ENCODE data around the gene POLR3A. TPM values are rescaled to one million over a fixed set of nuclear protein-coding genes. Genes with fewer than 3 reads are reported as not detected.

The POLR3A gene
- total RNA-seq, 4 donors from 2014 or later, result 10.0 to 19.4 (median 14.6) TPM

GRCh38 chr10:78019264-78019663 is 10.1 kb downstream of the POLR3A start:
- H3K9me3 ChIP-seq, result no peaks in the 10 kb centered on the region
- DNase-seq, result no peak
- H3K27me3 ChIP-seq, result no peaks in the 10 kb centered on the region
- H3K27ac ChIP-seq, result no peak overlapping the region
- no peaks in the 10 kb centered on the region for H3K4me1 ChIP-seq
- no peak for TF ChIP-seq POLR2A (IDR thresholded peaks at IDR 0.05)
- TF ChIP-seq, protein P1, sequence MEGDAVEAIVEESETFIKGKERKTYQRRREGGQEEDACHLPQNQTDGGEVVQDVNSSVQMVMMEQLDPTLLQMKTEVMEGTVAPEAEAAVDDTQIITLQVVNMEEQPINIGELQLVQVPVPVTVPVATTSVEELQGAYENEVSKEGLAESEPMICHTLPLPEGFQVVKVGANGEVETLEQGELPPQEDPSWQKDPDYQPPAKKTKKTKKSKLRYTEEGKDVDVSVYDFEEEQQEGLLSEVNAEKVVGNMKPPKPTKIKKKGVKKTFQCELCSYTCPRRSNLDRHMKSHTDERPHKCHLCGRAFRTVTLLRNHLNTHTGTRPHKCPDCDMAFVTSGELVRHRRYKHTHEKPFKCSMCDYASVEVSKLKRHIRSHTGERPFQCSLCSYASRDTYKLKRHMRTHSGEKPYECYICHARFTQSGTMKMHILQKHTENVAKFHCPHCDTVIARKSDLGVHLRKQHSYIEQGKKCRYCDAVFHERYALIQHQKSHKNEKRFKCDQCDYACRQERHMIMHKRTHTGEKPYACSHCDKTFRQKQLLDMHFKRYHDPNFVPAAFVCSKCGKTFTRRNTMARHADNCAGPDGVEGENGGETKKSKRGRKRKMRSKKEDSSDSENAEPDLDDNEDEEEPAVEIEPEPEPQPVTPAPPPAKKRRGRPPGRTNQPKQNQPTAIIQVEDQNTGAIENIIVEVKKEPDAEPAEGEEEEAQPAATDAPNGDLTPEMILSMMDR (IDR thresholded peaks at IDR 0.05), result no peak
- H3K4me3 ChIP-seq, result no peak overlapping the region
- H3K36me3 ChIP-seq, result no peaks in the 10 kb centered on the region
- intact Hi-C loops (cut with DNase I; ENCODE audit: low total_unique reads), result no loop called here

DNA sequence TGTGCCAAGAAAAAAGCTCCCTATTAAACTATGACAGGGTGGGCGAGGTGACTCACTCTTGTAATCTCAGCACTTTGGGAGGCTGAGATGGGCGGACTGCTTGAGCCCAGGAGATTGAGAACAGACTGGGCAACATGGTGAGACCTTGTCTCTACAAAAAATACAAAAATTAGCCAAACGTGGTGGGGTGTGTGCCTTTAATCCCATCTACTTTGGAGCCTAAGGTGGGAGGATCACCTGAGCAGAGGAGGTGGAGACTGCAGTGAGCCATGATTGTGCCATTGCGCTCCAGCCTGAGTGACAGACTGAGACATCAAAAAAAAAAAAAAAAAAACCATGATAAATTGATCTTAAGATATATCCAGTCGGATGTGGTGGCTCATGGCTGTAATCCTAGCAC is 11.5 kb downstream of the POLR3A start:
- intact Hi-C loops (cut with DNase I; ENCODE audit: low total_unique reads), result no loop called here
- no peaks in the 10 kb centered on the region for H3K36me3 ChIP-seq
- no peak for DNase-seq

DNA sequence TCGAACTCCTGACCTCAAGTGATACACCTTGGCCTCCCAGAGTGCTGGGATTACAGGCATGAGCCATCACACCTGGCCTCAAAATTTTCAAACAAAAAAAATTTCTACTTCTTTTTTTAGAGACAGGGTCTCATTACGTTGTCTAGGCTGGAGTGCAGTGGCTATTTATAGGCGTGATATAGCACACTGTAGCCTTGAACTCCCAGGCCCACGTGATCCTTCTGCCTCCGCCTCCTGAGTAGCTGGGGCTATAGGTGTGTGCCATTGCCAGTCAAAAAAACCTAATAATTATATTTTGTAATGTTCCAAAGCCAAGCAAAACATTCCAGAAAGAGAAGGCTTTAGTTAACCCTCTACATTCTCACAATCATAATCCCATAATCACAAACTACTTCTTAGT is 13.8 kb downstream of the POLR3A start:
- H3K27ac ChIP-seq, result no peak overlapping the region
- no peaks in the 10 kb centered on the region for H3K36me3 ChIP-seq
- no peak overlapping the region for H3K4me3 ChIP-seq
- no peak for DNase-seq
- no peaks in the 10 kb centered on the region for H3K9me3 ChIP-seq
- TF ChIP-seq, protein P1 (IDR thresholded peaks at IDR 0.05), result no peak
- TF ChIP-seq POLR2A (IDR thresholded peaks at IDR 0.05), result no peak
- intact Hi-C loops (cut with DNase I; ENCODE audit: low total_unique reads), result no loop called here
- no peaks in the 10 kb centered on the region for H3K4me1 ChIP-seq
- no peaks in the 10 kb centered on the region for H3K27me3 ChIP-seq

More for the DNA sequence above, 11.5 kb downstream of the POLR3A start:
- no peak overlapping the region for H3K4me3 ChIP-seq
- no peaks in the 10 kb centered on the region for H3K4me1 ChIP-seq
- TF ChIP-seq, protein P1 (IDR thresholded peaks at IDR 0.05), result no peak
- TF ChIP-seq POLR2A (IDR thresholded peaks at IDR 0.05), result no peak
- H3K27ac ChIP-seq, result no peak overlapping the region
- no peaks in the 10 kb centered on the region for H3K9me3 ChIP-seq
- H3K27me3 ChIP-seq, result no peaks in the 10 kb centered on the region

GRCh38 chr10:78013564-78013963 is 15.8 kb downstream of the POLR3A start:
- Histone ChIP-seq H3K4me3 (no peak overlapping the region), H3K9me3 (no peaks in the 10 kb centered on the region), H3K4me1 (no peaks in the 10 kb centered on the region), H3K36me3 (no peaks in the 10 kb centered on the region), H3K27ac (no peak overlapping the region), H3K27me3 (no peaks in the 10 kb centered on the region)
- TF ChIP-seq, protein P1 (IDR thresholded peaks at IDR 0.05), result no peak
- TF ChIP-seq POLR2A (IDR thresholded peaks at IDR 0.05), result no peak
- intact Hi-C loops (cut with DNase I; ENCODE audit: low total_unique reads), result no loop called here
- DNase-seq, result no peak

- no peak for TF ChIP-seq POLR2A (IDR thresholded peaks at IDR 0.05)
- TF ChIP-seq, protein P1 (IDR thresholded peaks at IDR 0.05), result no peak
- intact Hi-C loops (cut with DNase I; ENCODE audit: low total_unique reads), result no loop called here
- H3K36me3 ChIP-seq, result no peaks in the 10 kb centered on the region
These were observed 18.2 kb downstream of the POLR3A start for GRCh38 chr10:78011065-78011464.

More at GRCh38 chr10:78011065-78011464, 18.2 kb downstream of the POLR3A start:
- DNase-seq, result no peak
- Histone ChIP-seq H3K4me1 (no peaks in the 10 kb centered on the region), H3K27me3 (no peaks in the 10 kb centered on the region), H3K27ac (no peak overlapping the region), H3K9me3 (no peaks in the 10 kb centered on the region), H3K4me3 (no peak overlapping the region)
